Activated T-cell treated with anti-CD3 and anti-CD28 coated beads, Interleukin-2, amount 50 U/mL, for 1 hour (primary cell): ENCODE results near the gene CNGA2.
"Not testable (repeated sequence)": the region's sequence is repeated elsewhere in the genome, so short reads cannot be mapped to it uniquely, and the experiment has no call there.

Experiments used
- DNase-seq: peaks from one replicate; pipeline ENCODE4 v3.0.0-alpha.2; 2020

CNGA2 gene

DNA sequence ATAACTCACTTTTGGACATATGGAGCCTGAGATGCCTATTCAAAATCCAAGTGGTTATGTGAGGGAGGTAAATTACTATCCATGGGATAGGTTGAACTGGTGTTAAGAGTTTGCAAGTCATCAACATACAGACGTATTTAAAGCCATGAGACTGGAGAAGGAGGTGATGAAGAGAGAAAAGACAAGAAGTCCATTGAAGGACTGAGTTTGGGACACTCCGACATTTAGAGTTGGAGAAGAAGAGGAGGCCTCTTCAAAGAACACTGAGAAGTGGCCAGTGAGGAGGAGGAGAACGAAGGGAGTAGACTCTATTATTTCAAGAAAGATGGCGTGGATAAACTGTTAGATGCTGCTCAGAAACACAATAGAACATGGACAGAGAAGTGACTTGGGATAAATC, at the start of gene CNGA2:
TSS of gene CNGA2 (plus strand) at position 301 of the 400 bp plus-strand sequence. CDS start 3,738 bp downstream, outside the sequence.
- no peak for DNase-seq

DNA sequence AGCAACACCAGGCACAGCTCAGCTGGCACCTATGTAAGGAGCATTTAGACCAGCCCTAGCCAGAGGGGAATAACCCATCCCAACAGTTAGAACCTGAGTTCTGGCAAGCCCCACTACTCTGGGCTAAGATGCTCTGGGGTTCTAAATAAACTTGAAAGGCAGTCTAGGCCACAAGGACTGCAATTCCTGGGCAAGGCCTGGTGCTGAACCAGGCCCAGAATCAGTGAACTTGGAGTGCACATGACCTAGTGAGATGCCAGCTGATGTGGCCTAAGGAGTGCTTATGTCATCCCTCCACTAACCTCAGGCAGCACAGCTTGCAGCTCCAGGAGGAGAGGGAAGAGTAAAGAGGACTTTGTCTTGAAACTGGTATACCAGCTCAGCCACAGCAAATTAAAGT, 46.9 kb upstream of the CNGA2 start:
- no peak for DNase-seq

GRCh38 chrX:151688695-151689094, 45.9 kb upstream of the CNGA2 start:
- no peak for DNase-seq

DNA sequence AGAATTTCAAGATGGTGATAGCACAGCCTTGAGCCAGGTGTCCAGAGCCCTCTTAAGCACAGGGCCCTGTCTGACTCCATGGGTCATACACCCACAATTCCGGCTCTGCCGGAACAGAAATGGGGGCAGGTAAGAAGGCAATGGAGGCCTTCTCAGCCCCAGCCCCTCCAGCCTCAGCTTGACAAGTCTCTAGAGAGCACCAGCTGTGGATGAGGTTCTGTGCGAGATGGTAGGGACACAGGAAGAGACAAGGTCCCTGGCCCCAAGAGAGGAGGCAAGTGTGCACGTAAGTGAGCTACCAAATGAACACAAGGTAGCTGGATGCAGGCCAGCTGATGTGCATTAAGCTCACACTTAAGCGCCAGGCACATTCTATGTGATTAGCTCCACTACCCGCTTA, 41.7 kb upstream of the CNGA2 start:
- DNase-seq = no peak

GRCh38 chrX:151694121-151694520, 40.4 kb upstream of the CNGA2 start:
- no peak for DNase-seq

DNA sequence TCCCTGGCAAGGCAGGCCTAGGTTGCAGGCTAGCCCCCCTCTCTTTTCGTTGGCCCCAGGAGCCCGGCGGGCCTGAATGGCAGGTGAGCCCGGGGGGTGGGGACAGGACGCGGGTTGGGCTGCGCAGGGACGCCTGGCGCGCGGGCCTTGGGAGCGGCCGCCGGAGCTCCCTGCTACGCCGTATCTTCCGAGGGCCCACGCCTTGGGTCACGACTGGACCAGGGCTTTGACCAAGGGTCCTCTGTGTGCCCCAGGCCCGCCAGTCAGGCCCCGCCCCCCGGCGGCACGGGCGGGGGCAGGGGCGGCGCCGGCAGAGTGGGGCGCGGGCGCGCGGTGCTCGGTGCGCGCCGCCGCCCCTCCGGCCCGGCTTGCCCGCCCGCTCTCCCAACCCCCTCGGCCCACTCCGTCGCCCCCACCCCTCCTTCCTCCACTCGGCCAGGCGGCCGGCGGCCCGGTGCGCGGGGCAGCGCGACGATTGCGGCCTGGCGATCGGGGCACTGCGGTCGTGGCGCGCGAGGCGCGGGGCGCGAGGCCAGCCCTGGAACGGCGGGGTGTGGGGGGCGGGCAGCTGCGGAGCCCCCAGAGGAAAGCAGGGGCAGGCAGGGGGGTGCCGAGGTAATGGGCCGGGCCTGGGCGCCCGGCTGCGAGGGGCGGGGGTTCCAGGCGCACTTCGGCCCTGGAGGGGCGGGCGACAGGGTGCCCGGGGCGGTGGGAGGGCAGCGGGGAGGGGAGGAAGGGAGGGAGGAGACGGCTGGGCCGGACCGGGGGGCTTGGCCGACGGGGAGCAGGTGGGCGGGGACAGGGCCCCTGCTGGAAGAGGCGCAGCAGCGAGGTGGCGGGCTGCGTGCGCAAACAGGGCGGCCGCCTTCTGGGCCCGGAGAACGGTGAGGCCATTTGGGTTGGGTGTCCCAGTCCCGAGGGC, 39.6 kb upstream of the CNGA2 start, which contains the start of gene PRRG3:
TSS of gene PRRG3 (plus strand) at position 798 of the 922 bp plus-strand sequence. CDS start 3,357 bp downstream, outside the sequence.
- DNase-seq = no peak

GRCh38 chrX:151695583-151696340, 38.8 kb upstream of the CNGA2 start:
- DNase-seq = no peak

DNA sequence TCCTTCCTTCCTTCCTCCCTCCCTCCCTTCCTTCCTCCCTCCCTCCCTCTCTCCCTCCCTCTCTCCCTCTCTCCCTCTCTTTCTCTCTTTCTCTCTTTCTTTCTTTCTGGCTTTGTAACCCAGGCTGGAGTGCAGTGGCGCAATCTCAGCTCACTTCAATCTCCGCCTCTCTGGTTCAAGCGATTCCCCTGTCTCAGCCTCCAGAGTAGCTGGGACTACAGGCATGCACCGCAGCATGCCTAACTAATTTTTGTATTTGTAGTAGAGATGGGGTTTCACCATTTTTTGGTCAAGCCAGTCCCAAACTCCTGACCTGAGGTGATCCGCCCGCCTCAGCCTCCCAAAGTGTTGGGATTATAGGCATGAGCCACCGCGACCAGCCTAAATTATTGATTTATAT, 37.5 kb upstream of the CNGA2 start:
- not testable (repeated sequence) for DNase-seq

DNA sequence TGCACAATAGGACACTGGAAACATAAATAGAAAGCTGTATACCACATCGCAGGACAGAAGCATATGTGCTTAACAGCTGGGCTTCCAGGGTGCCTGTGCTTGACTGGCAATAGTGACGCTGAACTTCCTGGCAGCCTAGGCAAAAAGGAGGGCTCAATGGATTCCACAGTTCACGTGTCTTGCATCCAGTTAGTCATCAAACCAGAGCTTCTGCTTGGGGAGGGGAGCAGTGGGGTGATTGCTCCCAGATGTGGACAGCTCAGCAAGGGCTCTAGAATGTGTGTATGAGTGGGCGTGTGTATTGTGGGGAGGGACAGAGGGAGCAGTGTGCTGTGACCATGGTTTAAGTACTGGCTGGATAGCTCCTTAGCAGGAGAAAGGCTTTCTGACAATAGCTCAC, 37.0 kb upstream of the CNGA2 start:
- no peak for DNase-seq

DNA sequence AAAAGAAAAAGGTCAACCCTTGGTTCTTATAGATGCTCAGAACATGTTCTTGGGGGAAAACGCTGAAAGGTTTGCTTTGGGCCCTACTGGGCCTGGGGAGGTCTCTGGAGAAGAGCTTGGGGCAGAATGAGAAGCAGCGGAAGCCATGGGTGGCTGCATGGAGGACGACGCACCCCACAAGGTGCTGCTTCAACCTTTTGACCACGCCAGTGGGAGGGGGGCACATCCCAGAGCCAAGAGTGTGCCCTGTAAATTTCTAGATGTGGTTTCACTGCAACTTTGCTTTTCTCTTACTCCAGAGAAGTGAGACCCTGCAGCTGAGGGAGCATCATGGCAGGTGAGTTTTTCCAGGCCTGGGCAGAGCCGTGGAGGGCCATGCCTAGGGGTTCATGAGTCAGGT, 36.1 kb upstream of the CNGA2 start:
- DNase-seq = no peak

DNA sequence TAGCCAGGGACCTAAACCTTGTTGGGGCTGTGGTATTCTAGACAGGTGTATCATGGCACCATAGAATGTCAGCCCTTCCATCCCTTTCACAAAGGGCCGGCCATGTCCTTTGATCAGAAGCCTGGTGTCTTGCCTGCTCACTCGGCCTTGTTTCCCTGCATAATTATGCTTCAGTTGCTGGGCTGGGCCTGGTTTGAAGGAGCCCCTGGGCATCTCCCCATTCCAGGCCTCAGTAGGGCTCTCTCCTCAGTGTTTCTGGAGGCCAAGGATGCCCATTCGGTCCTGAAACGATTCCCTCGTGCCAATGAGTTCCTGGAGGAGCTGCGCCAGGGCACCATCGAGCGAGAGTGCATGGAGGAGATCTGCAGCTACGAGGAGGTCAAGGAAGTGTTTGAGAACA, 34.8 kb upstream of the CNGA2 start:
- DNase-seq = no peak

DNA sequence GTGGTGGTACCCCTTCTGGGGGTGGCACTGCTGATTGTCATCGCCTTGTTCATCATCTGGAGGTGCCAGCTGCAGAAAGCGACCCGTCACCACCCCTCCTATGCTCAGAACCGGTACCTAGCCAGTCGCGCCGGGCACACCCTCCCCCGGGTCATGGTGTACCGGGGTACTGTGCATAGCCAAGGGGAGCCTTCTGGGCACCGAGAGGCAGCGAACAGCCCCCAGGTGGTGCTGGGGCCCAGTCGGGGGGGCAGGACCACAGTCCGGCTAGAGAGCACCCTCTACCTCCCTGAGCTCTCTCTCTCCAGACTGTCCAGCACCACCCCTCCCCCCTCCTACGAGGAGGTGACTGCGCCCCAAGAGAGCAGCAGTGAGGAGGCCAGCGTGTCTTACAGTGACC, 34.0 kb upstream of the CNGA2 start:
- DNase-seq = no peak

DNA sequence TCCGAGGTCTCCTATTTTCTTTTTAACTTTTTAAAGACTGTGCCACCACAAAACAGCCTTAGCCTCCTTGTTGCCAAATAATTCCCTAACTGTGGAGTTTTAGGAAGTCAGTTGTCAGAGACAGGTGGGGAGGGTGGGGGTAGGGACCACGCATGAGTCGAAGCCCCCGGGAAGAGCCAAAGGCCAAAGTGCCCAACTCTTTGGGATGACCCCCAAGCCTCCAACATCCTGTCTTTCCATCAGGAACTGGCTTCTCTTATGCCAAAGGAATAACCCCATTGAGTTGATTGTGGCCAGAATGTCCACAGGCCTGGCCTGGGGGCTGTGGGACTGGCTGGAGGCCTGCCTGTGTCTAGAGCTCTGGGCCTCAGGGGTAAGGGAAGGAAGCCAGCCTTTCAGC, 33.5 kb upstream of the CNGA2 start:
- no peak for DNase-seq

- DNase-seq = no peak
Measured at GRCh38 chrX:151701531-151701930, 33.0 kb upstream of the CNGA2 start.

GRCh38 chrX:151702026-151702714, 32.4 kb upstream of the CNGA2 start:
- no peak for DNase-seq

- DNase-seq = no peak
Measured at GRCh38 chrX:151702741-151703340, 31.7 kb upstream of the CNGA2 start.

GRCh38 chrX:151703487-151703886, 31.1 kb upstream of the CNGA2 start:
- DNase-seq = no peak

GRCh38 chrX:151704041-151704663, 30.4 kb upstream of the CNGA2 start:
- no peak for DNase-seq

DNA sequence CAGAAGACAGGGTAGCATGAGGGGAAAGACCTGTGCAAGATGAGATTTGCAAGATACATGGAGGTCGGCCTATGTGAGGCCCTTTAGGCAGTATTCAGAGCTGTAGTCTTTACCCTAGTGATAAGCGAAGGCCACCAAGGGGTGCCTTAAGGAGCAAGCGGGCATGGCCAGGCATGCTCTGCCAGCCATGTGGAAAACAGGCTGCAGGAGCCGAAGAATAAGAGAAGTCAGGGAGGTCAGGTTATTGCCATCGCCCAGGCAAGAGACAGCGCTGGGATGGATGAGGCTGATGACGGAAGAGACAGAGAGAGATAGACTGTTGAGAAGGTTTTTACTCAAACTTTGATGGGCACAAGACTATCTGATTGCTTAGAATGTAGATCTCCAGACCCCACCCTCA, 25.7 kb upstream of the CNGA2 start:
- no peak for DNase-seq

DNA sequence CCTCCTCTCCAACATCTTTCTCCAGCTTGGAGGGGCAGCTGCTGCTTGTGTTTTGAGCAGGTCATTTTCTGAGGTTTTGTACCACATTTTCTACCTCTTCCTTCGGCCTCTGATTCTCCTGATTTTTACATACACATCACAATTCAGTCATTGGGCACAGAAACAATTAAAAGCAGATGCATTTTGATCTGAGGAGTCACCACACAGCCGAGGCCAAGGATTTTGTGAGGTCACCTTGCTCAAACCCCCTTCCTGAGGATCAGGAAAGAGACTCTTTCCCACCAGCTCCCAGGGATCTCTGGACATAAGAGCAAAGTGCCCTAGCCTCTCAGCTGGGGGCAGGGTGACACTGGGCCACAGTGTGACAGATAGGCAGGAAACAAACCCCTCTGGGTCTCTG, 24.1 kb upstream of the CNGA2 start:
- no peak for DNase-seq

DNA sequence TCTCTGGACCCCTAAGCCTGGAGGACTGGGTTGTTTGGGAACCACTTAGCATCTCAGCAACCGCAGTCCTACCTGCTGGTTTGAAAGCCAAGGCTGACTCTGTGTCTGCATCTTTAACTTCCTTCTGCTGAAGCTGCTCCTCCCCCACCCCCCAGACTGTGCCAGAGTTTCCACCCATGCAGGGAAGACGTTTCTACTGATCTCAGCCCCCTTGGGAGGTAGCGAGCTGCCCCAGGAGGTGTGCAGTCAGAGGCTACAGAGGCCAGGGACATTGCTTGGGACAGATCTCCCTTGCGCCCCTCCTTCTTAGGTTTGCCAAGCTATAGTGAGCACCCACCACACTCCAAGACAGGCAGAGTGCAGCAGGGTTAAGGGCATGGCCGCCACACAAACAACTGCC, 23.4 kb upstream of the CNGA2 start:
- DNase-seq = no peak

DNA sequence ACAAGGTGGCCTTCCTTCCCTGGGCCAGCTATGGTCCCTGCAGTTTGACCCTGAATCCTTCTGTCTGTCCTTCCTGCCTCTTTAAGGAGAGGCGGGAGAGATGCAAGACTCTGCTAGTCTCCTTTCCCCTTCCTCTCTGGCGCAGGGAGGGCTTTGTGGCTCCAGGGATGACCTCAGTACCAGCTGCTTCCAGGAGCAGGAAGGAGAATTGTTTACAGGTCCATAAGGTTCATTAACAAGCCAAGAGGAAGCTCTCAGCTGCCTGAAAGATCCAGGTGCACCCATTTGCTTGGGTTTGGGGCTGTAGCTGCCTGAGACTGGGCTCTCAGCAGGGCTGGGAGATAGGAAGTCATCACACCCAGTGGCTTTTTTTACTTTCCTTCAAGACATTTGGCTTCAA, 22.8 kb upstream of the CNGA2 start:
- DNase-seq = no peak
